Type B pancreatic cell (in vitro differentiated cells): Measurements from ENCODE around the gene POFUT2. TPM values are rescaled to one million over a fixed set of nuclear protein-coding genes. Genes with fewer than 3 reads are reported as not detected.
A peak's percentile ranks its signal among the peaks of the same experiment; 100 is the strongest.

Experiments
- DNase-seq: peaks from one replicate; pipeline ENCODE4 v3.0.0; 2021; ENCODE audit warnings: mixed read lengths; ENCODE audit not compliant: unreplicated experiment; ENCODE audit errors: extremely low spot score
- H3K27ac Mint-ChIP-seq: 2 replicates; pipeline ENCODE4 v1.8.0; 2021; ENCODE audit warnings: mild to moderate bottlenecking, mixed read lengths
- H3K27me3 Mint-ChIP-seq: 2 replicates; pipeline ENCODE4 v1.8.0; 2021; ENCODE audit warnings: mixed read lengths
- H3K36me3 Mint-ChIP-seq: 2 replicates; pipeline ENCODE4 v1.8.0; 2021; ENCODE audit warnings: mixed read lengths
- H3K4me1 Mint-ChIP-seq: one replicate; pipeline ENCODE4 v1.8.0; 2021; ENCODE audit warnings: mixed read lengths; ENCODE audit not compliant: unreplicated experiment
- H3K4me3 Mint-ChIP-seq: 2 replicates; pipeline ENCODE4 v1.8.0; 2021; ENCODE audit warnings: mild to moderate bottlenecking, mixed read lengths
- H3K9me3 Mint-ChIP-seq: 2 replicates; pipeline ENCODE4 v1.8.0; 2021; ENCODE audit warnings: mixed read lengths
- total RNA-seq: library from RNA; stranded (reverse); gene quantifications from 2 replicates; pipeline ENCODE4 v1.2.1, GENCODE V29; 2021; ENCODE audit warnings: low replicate concordance
- TF ChIP-seq, protein P1 (sequence below): fragments of 200-600 bp; sonication (generic); conservative IDR thresholded peaks from 2 replicates; pipeline ENCODE4 v1.5.0; 2021; ENCODE audit warnings: antibody characterized with exemption, mild to moderate bottlenecking

The POFUT2 gene
- total RNA-seq, 1 donor from 2014 or later, result 52.8 TPM

DNA sequence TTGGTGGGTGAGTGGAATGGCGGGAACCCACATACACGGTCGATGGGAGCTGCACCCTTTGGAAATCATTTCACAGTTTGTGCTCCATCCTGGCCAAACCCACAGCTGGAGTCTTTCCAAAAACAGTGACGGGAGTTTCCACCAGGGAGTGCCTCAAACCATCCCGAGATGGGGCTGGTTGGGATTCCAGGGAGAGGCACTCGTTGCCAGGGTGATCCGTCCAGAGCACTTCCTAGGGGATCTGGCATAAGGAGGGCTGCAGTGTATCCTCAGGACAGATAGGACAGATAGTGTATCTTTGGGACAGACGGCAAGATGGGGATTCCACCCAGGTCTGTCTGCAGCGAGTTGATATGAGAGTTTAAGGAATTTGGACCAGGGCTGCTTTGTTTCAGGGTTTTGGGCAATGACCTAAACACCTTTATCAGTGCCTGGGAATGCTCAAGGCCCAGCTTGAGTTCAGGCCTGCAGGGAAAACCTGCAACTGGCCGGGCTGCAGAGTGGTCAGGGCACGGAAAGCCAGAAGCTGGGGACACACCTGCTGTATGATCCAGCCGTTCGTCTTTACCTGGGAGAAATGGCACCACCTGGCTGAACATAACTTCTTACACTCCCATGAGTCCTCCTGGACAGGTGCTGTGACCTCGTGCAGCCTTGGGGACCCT lies 3.4 kb upstream of the POFUT2 start:
- no peaks in the 10 kb centered on the region for H3K27me3 Mint-ChIP-seq
- peaks cover 51% of the 10 kb centered on the region for H3K4me1 Mint-ChIP-seq
- no peaks in the 10 kb centered on the region for H3K9me3 Mint-ChIP-seq
- H3K4me3 Mint-ChIP-seq, result peak overlapping the region; percentile 62
- H3K27ac Mint-ChIP-seq, result peak overlapping the region; percentile 23
- H3K36me3 Mint-ChIP-seq, result peaks cover 7% of the 10 kb centered on the region
- TF ChIP-seq, protein P1, sequence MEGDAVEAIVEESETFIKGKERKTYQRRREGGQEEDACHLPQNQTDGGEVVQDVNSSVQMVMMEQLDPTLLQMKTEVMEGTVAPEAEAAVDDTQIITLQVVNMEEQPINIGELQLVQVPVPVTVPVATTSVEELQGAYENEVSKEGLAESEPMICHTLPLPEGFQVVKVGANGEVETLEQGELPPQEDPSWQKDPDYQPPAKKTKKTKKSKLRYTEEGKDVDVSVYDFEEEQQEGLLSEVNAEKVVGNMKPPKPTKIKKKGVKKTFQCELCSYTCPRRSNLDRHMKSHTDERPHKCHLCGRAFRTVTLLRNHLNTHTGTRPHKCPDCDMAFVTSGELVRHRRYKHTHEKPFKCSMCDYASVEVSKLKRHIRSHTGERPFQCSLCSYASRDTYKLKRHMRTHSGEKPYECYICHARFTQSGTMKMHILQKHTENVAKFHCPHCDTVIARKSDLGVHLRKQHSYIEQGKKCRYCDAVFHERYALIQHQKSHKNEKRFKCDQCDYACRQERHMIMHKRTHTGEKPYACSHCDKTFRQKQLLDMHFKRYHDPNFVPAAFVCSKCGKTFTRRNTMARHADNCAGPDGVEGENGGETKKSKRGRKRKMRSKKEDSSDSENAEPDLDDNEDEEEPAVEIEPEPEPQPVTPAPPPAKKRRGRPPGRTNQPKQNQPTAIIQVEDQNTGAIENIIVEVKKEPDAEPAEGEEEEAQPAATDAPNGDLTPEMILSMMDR, result no peak
- no peak for DNase-seq

DNA sequence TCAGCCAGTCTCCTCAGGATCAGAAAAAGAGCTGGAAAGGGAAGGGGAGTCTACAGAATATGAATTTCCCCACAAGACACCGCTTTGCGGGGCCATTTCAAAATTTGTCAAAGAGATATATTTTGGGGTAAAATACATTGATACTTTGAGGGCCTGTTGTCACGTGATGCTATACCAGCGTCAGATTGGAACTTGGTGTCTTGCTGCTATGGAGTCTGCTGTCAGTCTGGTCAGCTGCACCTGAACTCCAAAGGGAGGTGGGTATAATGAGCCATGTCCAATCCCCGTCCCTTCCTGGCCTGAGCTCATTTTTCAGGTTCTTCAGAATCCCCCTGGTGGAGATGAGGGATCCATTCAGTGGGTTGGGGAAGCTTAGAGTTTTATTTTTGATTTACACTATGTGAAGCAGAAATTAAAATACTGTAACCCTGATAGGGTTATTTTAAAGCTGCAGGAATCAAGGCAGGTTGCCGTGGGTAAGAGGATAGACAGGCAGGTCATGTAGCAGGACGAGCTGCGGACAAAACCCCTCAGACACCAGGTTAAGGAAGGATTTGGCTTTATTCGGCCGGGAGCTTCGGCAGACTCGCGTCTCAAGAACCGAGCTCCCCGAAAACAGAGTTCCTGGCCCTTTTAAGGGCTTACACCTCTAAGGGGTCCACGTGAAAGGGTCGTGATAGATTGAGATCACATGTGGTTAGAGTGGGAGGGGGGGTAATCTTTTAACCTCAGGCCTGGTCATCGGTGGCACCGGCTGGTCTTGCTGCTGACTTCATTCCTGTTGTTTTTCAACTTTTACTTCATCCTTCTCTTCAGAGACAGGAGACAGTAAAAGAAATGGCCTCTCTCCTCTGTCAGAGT lies 2.2 kb upstream of the POFUT2 start:
- Mint-ChIP-seq H3K27ac (peak overlapping the region; percentile 36), H3K4me3 (peak overlapping the region; percentile 80), H3K4me1 (peaks cover 39% of the 10 kb centered on the region), H3K36me3 (peaks cover 9% of the 10 kb centered on the region), H3K9me3 (no peaks in the 10 kb centered on the region), H3K27me3 (no peaks in the 10 kb centered on the region)
- TF ChIP-seq, protein P1, result peak; percentile 56
- DNase-seq, result no peak

DNA sequence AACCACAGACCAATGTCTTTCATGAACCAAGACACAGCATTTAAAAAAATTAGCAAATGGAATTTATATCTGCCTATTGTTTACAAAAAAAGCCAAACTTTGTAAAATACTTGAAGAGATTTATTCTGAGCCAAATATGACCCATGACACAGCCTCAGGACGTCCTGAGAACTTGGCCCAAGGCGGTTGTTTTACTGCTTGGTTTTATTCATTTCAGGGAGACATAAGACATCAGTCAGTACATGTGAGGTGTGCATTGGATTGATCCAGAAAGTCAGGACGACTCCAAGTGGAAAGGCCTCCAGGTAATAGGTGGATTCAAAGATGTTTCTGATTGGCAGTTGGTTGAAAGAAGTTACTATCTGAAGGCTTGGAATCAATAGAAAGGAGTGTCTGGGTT lies 1.4 kb upstream of the POFUT2 start:
- TF ChIP-seq, protein P1, result no peak
- Mint-ChIP-seq H3K27me3 (no peaks in the 10 kb centered on the region), H3K4me3 (peak overlapping the region; percentile 80), H3K4me1 (peaks cover 33% of the 10 kb centered on the region), H3K27ac (peak overlapping the region; percentile 36), H3K9me3 (no peaks in the 10 kb centered on the region), H3K36me3 (peaks cover 12% of the 10 kb centered on the region)
- DNase-seq, result no peak

DNA sequence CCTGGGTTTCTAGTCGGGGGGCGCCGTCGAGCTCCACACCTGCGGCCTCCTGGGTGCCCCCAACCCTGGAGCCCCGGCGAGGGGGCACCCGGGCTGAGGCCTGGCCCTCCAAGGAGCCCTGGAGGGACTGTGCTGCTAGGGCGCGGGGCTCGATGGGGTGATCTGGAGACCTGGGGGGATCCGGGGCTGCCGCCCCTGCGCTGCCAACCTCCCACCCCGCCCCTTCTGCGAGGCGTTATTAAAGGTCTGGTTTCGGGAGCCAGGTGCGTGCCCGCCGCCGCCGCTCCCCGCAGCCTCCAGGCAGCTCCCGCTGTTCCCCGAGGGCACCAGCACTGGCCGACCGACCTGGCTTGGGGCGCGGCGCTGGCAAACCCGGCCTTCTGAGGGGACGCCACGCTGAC lies 746 bp upstream of the POFUT2 start:
- Mint-ChIP-seq H3K27me3 (no peaks in the 10 kb centered on the region), H3K36me3 (peaks cover 12% of the 10 kb centered on the region), H3K27ac (peak overlapping the region; percentile 36), H3K4me3 (peak overlapping the region; percentile 80), H3K9me3 (no peaks in the 10 kb centered on the region), H3K4me1 (peaks cover 32% of the 10 kb centered on the region)
- TF ChIP-seq, protein P1, result no peak
- peak; percentile 68 for DNase-seq

DNA sequence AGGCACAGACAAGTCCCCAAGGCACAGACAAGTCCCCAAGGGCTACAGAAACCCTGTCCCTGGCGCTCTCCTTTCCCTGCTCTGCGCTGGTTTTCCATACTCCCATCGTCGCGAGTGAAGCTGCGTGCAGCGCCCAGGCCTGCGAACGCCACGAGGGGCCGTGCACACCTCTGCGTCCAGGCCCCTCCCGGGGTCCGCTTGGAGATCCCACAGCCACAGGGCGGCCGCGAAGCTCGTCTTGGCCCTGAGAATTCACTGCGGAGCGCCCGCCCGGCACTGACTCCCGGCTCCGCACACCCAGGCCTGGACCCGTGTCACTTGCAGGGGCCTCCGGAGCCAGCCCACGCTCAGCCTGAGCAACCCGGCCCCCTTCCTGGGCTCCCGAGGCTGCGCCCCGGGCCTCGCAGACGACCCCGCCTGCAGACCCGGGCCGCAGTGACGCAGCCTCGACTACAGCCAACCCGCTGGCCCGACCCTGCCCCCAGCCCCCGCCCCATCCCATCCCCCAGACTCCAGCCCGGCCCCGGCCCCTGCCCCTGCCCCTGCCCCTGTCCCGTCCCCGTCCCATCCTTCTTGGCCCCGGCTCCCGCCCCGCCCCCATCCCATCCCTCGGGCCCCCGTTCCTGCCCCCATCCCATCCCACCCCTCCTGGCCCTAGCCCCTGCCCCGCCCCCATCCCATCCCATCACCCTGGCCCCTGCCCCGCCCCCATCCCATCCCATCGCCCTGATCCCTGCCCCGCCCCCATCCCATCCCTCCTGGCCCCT lies 841 bp downstream of the POFUT2 start:
- peak overlapping the region; percentile 81 for H3K4me3 Mint-ChIP-seq
- DNase-seq, result peak; percentile 75
- no peaks in the 10 kb centered on the region for H3K9me3 Mint-ChIP-seq
- TF ChIP-seq, protein P1, result no peak
- peaks cover 20% of the 10 kb centered on the region for H3K4me1 Mint-ChIP-seq
- no peaks in the 10 kb centered on the region for H3K27me3 Mint-ChIP-seq
- no peak overlapping the region for H3K27ac Mint-ChIP-seq
- peaks cover 12% of the 10 kb centered on the region for H3K36me3 Mint-ChIP-seq
